H9 (cell line): ENCODE results near the gene GRIP1. TPM values are rescaled to one million over a fixed set of nuclear protein-coding genes. Genes with fewer than 3 reads are reported as not detected.

Experiments
- DNase-seq: peaks from one replicate; pipeline ENCODE4 v3.0.0-alpha.2; 2017
- H2AFZ ChIP-seq: one replicate; pipeline ENCODE4 v1.6.1; 2013; ENCODE audit warnings: mild to moderate bottlenecking, low read length, control low read depth, moderate library complexity
- H2AK5ac ChIP-seq: 2 replicates; pipeline ENCODE4 v1.6.1; 2013; ENCODE audit warnings: low read length, control low read depth, mixed read lengths; ENCODE audit not compliant: insufficient read length
- H2BK120ac ChIP-seq: one replicate; pipeline ENCODE4 v1.6.1; 2013; ENCODE audit warnings: low read depth, mild to moderate bottlenecking, low read length, control low read depth, inconsistent platforms; ENCODE audit not compliant: poor library complexity, severe bottlenecking
- H2BK12ac ChIP-seq: 2 replicates; pipeline ENCODE4 v1.6.1; 2013; ENCODE audit warnings: low read length, control low read depth, mixed read lengths, low read depth; ENCODE audit not compliant: insufficient read length
- H2BK15ac ChIP-seq: 2 replicates; pipeline ENCODE4 v1.6.1; 2013; ENCODE audit warnings: low read depth, low read length, control low read depth
- H2BK20ac ChIP-seq: one replicate; pipeline ENCODE4 v1.6.1; 2013; ENCODE audit warnings: low read depth, mild to moderate bottlenecking, low read length, control low read depth, inconsistent platforms; ENCODE audit not compliant: poor library complexity, severe bottlenecking
- H2BK5ac ChIP-seq: 2 replicates; pipeline ENCODE4 v1.6.1; 2013; ENCODE audit warnings: low read length, control low read depth, mixed read lengths; ENCODE audit not compliant: insufficient read length
- H3K14ac ChIP-seq: 2 replicates; pipeline ENCODE4 v1.6.1; 2013; ENCODE audit warnings: low read length, control low read depth; ENCODE audit not compliant: insufficient read depth
- H3K18ac ChIP-seq: 2 replicates; pipeline ENCODE4 v1.6.1; 2013; ENCODE audit warnings: low read depth, mild to moderate bottlenecking, mixed read lengths, low read length, control low read depth; ENCODE audit not compliant: insufficient read length
- H3K23ac ChIP-seq: 2 replicates; pipeline ENCODE4 v1.6.1; 2013; ENCODE audit warnings: low read length, control low read depth, mixed read lengths, low read depth; ENCODE audit not compliant: insufficient read length
- H3K23me2 ChIP-seq: 2 replicates; pipeline ENCODE4 v1.6.1; 2013; ENCODE audit warnings: low read depth, mild to moderate bottlenecking, mixed read lengths, low read length, control low read depth; ENCODE audit not compliant: insufficient read length, poor library complexity, severe bottlenecking
- H3K27ac ChIP-seq: 2 replicates; pipeline ENCODE4 v1.5.1; 2013; ENCODE audit warnings: low read length, control low read depth, mixed read lengths, low read depth; ENCODE audit not compliant: insufficient read length
- H3K27me3 ChIP-seq: 2 replicates; pipeline ENCODE4 v1.6.1; 2013; ENCODE audit warnings: low read length, control low read depth, inconsistent platforms; ENCODE audit not compliant: insufficient read depth
- H3K4ac ChIP-seq: 2 replicates; pipeline ENCODE4 v1.6.1; 2013; ENCODE audit warnings: low read depth, mild to moderate bottlenecking, control low read depth, inconsistent platforms, low read length, moderate library complexity
- H3K4me1 ChIP-seq: 2 replicates; pipeline ENCODE4 v1.6.1; 2013; ENCODE audit warnings: low read length, control low read depth, inconsistent platforms; ENCODE audit not compliant: insufficient read depth
- H3K4me2 ChIP-seq: 2 replicates; pipeline ENCODE4 v1.6.1; 2013; ENCODE audit warnings: low read length, control low read depth, mixed read lengths; ENCODE audit not compliant: insufficient read length, insufficient read depth
- H3K56ac ChIP-seq: 2 replicates; pipeline ENCODE4 v1.6.1; 2013; ENCODE audit warnings: low read depth, mild to moderate bottlenecking, mixed read lengths, low read length, control low read depth; ENCODE audit not compliant: insufficient read length
- H3K79me1 ChIP-seq: 2 replicates; pipeline ENCODE4 v1.6.1; 2013; ENCODE audit warnings: low read depth, mild to moderate bottlenecking, moderate library complexity, low read length, control low read depth, inconsistent platforms; ENCODE audit not compliant: insufficient read depth, poor library complexity, severe bottlenecking
- H3K79me2 ChIP-seq: 2 replicates; pipeline ENCODE4 v1.6.1; 2013; ENCODE audit warnings: low read length, control low read depth, inconsistent platforms; ENCODE audit not compliant: insufficient read depth
- H3K9ac ChIP-seq: 2 replicates; pipeline ENCODE4 v1.6.1; 2013; ENCODE audit warnings: low read length, control low read depth, mixed read lengths; ENCODE audit not compliant: insufficient read length; ENCODE audit errors: extremely low read depth
- H3K9me3 ChIP-seq: one replicate; pipeline ENCODE4 v1.6.1; 2013; ENCODE audit warnings: low read depth, low read length, inconsistent platforms; ENCODE audit not compliant: control insufficient read depth
- H3T11ph ChIP-seq: one replicate; pipeline ENCODE4 v1.6.1; 2013; ENCODE audit warnings: mild to moderate bottlenecking, low read length, control low read depth, inconsistent platforms
- H4K20me1 ChIP-seq: one replicate; pipeline ENCODE4 v1.6.1; 2013; ENCODE audit not compliant: control insufficient read depth, insufficient read length, insufficient read depth
- H4K5ac ChIP-seq: 2 replicates; pipeline ENCODE4 v1.6.1; 2013; ENCODE audit warnings: low read depth, mild to moderate bottlenecking, mixed read lengths, low read length, control low read depth; ENCODE audit not compliant: insufficient read length
- H4K8ac ChIP-seq: replicated peaks from 2 replicates; pipeline ENCODE4 v1.6.1; 2013; ENCODE audit warnings: low read length, control low read depth, mixed read lengths, low read depth; ENCODE audit not compliant: insufficient read length
- H4K91ac ChIP-seq: 2 replicates; pipeline ENCODE4 v1.6.1; 2013; ENCODE audit warnings: low read depth, mild to moderate bottlenecking, moderate library complexity, mixed read lengths, low read length, control low read depth; ENCODE audit not compliant: insufficient read length
- H3K27ac Mint-ChIP-seq, 3 experiments: 2 replicates in 2 of 3; 3 replicates in 1 of 3; pipeline ENCODE4 v1.8.0; 2020 to 2021; ENCODE audit warnings: mixed read lengths in 3 of 3, mild to moderate bottlenecking in 1 of 3, moderate library complexity in 1 of 3
- H3K27me3 Mint-ChIP-seq: 2 replicates; pipeline ENCODE4 v1.8.0; 2021; ENCODE audit warnings: low read depth, mild to moderate bottlenecking, moderate library complexity, mixed read lengths
- H3K36me3 Mint-ChIP-seq, 3 experiments: 2 replicates in 2 of 3; 3 replicates in 1 of 3; pipeline ENCODE4 v1.8.0; 2020 to 2021; ENCODE audit warnings: low read depth in 3 of 3, mixed read lengths in 3 of 3; ENCODE audit not compliant: insufficient read depth in 1 of 3
- H3K4me1 Mint-ChIP-seq, 2 experiments: 2 replicates each; pipeline ENCODE4 v1.8.0; 2020; ENCODE audit warnings: mixed read lengths in 2 of 2
- H3K4me3 Mint-ChIP-seq, 2 experiments: 2 replicates in 1 of 2; 3 replicates in 1 of 2; pipeline ENCODE4 v1.8.0; 2020 to 2021; ENCODE audit warnings: mild to moderate bottlenecking in 2 of 2, mixed read lengths in 2 of 2, moderate library complexity in 1 of 2
- H3K9me3 Mint-ChIP-seq, 2 experiments: 2 replicates in 1 of 2; 3 replicates in 1 of 2; pipeline ENCODE4 v1.8.0; 2020; ENCODE audit warnings: mild to moderate bottlenecking in 2 of 2, mixed read lengths in 2 of 2, moderate library complexity in 1 of 2
- CTCF ChIP-seq: fragments of 200-600 bp; sonication (generic); conservative IDR thresholded peaks from 3 replicates; pipeline ENCODE4 v1.8.0; 2021; ENCODE audit warnings: antibody characterized with exemption, mild to moderate bottlenecking
- WGBS: extraction: QIAGEN DNeasy Blood & Tissue Kit; methylation state at CpG from one replicate; pipeline ENCODE4 v1.1.7; 2013; ENCODE audit warnings: missing lambda C conversion rate, low lambda C conversion rate, mixed read lengths; ENCODE audit not compliant: insufficient read length; ENCODE audit errors: extremely low coverage; 5-methylcytosine and 5-hydroxymethylcytosine counted together
- total RNA-seq: library from RNA; stranded (reverse); gene quantifications from 2 replicates; pipeline ENCODE4 v1.2.1, GENCODE V29; 2021

GRIP1 gene
- total RNA-seq, 1 experiment from 2014 or later = 19.5 TPM

DNA sequence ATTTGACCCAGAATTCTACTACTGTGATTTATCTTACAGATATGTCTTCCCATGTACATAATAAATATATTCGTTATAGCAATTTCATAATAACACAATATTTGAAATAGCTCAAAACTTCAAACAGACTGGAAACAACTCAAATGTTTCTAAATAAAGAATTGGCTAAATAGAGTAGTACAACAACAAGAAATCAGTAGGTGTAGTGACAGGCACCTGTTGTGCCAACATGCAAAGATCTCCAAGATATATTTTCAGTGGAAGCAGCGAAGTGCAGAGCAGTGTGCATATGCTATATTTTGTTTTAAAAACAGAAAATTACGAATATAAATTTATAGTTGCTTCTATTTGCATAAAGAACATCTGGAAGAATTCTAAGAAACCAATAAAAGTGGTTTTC, 60.9 kb downstream of the GRIP1 start:
- Histone ChIP-seq H2BK5ac (no peak overlapping the region), H2BK120ac (no peak overlapping the region), H4K8ac (no peak overlapping the region), H2BK15ac (no peak overlapping the region), H3T11ph (no peak overlapping the region), H3K9ac (no peak overlapping the region), H3K23me2 (no peaks in the 10 kb centered on the region), H2BK12ac (no peak overlapping the region), H3K4me2 (no peak overlapping the region), H3K56ac (no peak overlapping the region), H3K18ac (no peak overlapping the region), H3K23ac (no peak overlapping the region), H4K20me1 (no peaks in the 10 kb centered on the region), H3K79me2 (no peaks in the 10 kb centered on the region), H3K4me1 (peaks cover 11% of the 10 kb centered on the region; the same call in 1 of the 2 replicates), H4K5ac (no peak overlapping the region), H2BK20ac (no peak overlapping the region), H3K79me1 (no peaks in the 10 kb centered on the region), H3K27ac (no peak overlapping the region), H3K27me3 (no peaks in the 10 kb centered on the region), H3K4ac (no peak overlapping the region), H2AK5ac (no peak overlapping the region), H3K14ac (no peak overlapping the region), H3K9me3 (no peaks in the 10 kb centered on the region), H2AFZ (no peak overlapping the region), H4K91ac (no peak overlapping the region)
- no peak overlapping the region for H3K27ac Mint-ChIP-seq
- WGBS = no CpG with 5 or more reads among the region's 3 CpGs
- no peaks in the 10 kb centered on the region for H3K9me3 Mint-ChIP-seq
- no peak for DNase-seq
- no peaks in the 10 kb centered on the region for H3K36me3 Mint-ChIP-seq
- no peak for TF ChIP-seq CTCF
- H3K27me3 Mint-ChIP-seq = no peaks in the 10 kb centered on the region
- H3K4me3 Mint-ChIP-seq = no peak overlapping the region
- peaks cover 34 to 39% of the 10 kb centered on the region in 2 experiments for H3K4me1 Mint-ChIP-seq
